Lower leg skin (tissue), 4 donors: ENCODE data around the gene S1PR4. TPM values are rescaled to one million over a fixed set of nuclear protein-coding genes. Genes with fewer than 3 reads are reported as not detected.

Experiments
- DNase-seq, 2 donors: peaks; one replicate each; pipeline ENCODE4 v3.0.0-alpha.2; 2019; ENCODE audit warnings: low spot score in 2 of 2
- H3K4me3 ChIP-seq: fragments of 200-600 bp; sonication (generic); 2 replicates; pipeline ENCODE4 v1.5.1; 2017; ENCODE audit warnings: mild to moderate bottlenecking, low read depth; ENCODE audit not compliant: poor library complexity, severe bottlenecking
- CTCF ChIP-seq, 3 donors: fragments of 450-650 bp; IDR thresholded peaks; one replicate each; pipeline ENCODE4 v1.5.1; 2016; ENCODE audit warnings: antibody characterized with exemption in 3 of 3, mild to moderate bottlenecking in 3 of 3, moderate library complexity in 2 of 3
- POLR2A ChIP-seq, 2 donors: fragments of 450-650 bp; IDR thresholded peaks; one replicate each; pipeline ENCODE4 v1.6.1; 2016 to 2017; ENCODE audit warnings: antibody characterized with exemption in 2 of 2, mild to moderate bottlenecking in 1 of 2, moderate library complexity in 1 of 2
- WGBS, 2 donors: methylation state at CpG; one replicate each; pipeline ENCODE4 v1.1.5; 2018; 5-methylcytosine and 5-hydroxymethylcytosine counted together
- intact Hi-C: fragments of 100-400 bp; cut with DNase I; formaldehyde crosslinking; loops from one replicate; pipeline ENCODE4 v1.15.0; 2023; ENCODE audit warnings: low total_unique reads
- total RNA-seq, 4 donors: library from RNA; depleted of rRNA; stranded (reverse); fragments of >200 nt; gene quantifications; one replicate each; pipeline ENCODE4 v1.1.0, GENCODE V29; 2016

Gene S1PR4
- total RNA-seq, 4 donors from 2014 or later: 0.19 to 3.4 (median 2.2) TPM; not detected in 1

- intact Hi-C loops: no loop called here
- no peak for DNase-seq
- WGBS, 2 donors: 80 to 83% methylated on average over 39 to 47 of the region's 52 CpGs
Observed at GRCh38 chr19:3178973-3179738, 587 bp downstream of the S1PR4 start.

GRCh38 chr19:3179739-3180293 lies 1.2 kb downstream of the S1PR4 start:
- H3K4me3 ChIP-seq: no peak overlapping the region
- TF ChIP-seq POLR2A (IDR thresholded peaks at IDR 0.05) (no peak), CTCF (IDR thresholded peaks at IDR 0.05) (no peak)
- DNase-seq: no peak
- WGBS, 2 donors: 84 to 86% methylated on average over 26 to 31 of the region's 31 CpGs
- intact Hi-C loops: no loop called here

More at GRCh38 chr19:3178973-3179738, 587 bp downstream of the S1PR4 start:
- no peak for TF ChIP-seq CTCF (IDR thresholded peaks at IDR 0.05)
- no peak for TF ChIP-seq POLR2A (IDR thresholded peaks at IDR 0.05)
- H3K4me3 ChIP-seq: no peak overlapping the region

- intact Hi-C loops: no loop called here
- no peak for TF ChIP-seq POLR2A (IDR thresholded peaks at IDR 0.05)
- no peak for TF ChIP-seq CTCF (IDR thresholded peaks at IDR 0.05)
- 71 to 78% methylated on average over 13 of the region's 13 CpGs for WGBS, 2 donors
- DNase-seq: no peak
- no peak overlapping the region for H3K4me3 ChIP-seq
Observed at GRCh38 chr19:3183721-3184641, 5.4 kb downstream of the S1PR4 start.

GRCh38 chr19:3184847-3185460 lies 6.4 kb downstream of the S1PR4 start:
- TF ChIP-seq POLR2A (IDR thresholded peaks at IDR 0.05): no peak
- no peak for TF ChIP-seq CTCF (IDR thresholded peaks at IDR 0.05)
- 15 to 17% methylated on average over 14 of the region's 14 CpGs for WGBS, 2 donors
- no peak overlapping the region for H3K4me3 ChIP-seq
- intact Hi-C loops: no loop called here
- DNase-seq: no peak

GRCh38 chr19:3185461-3186159 lies 7.0 kb downstream of the S1PR4 start, which contains the start of gene NCLN:
TSS of gene NCLN (plus strand) at chr19:3185930. CDS start at chr19:3186031, 101 bp downstream.
- intact Hi-C loops: no loop called here
- TF ChIP-seq CTCF (IDR thresholded peaks at IDR 0.05): no peak
- TF ChIP-seq POLR2A (IDR thresholded peaks at IDR 0.05): no peak
- 0 to 1% methylated on average over 21 to 57 of the region's 69 CpGs for WGBS, 2 donors
- H3K4me3 ChIP-seq: peak within 1 kb of the TSS; percentile 64
- DNase-seq: peak; percentile 94 to 98
